SK-N-SH (cell line): ENCODE results near the gene PPM1B. TPM values are rescaled to one million over a fixed set of nuclear protein-coding genes. Genes with fewer than 3 reads are reported as not detected.
"Not testable (repeated sequence)": the region's sequence is repeated elsewhere in the genome, so short reads cannot be mapped to it uniquely, and the experiment has no call there.

Experiments
- CTCF ChIA-PET: fragments of 300-600, 350-600 bp; formaldehyde crosslinking; extraction: SDS; loops from one replicate; lab custom pipeline; 2021; lab: Yijun Ruan, JAX
- POLR2A ChIA-PET: fragments of 350-600 bp; sonication (Branson Sonifier 250); formaldehyde crosslinking; extraction: SDS; loops from one replicate; lab custom pipeline; 2020; ENCODE audit warnings: antibody characterized with exemption, inconsistent platforms; lab: Yijun Ruan, JAX
- DNase-seq: peaks from one replicate; pipeline ENCODE4 v3.0.0; 2012
- H2AFZ ChIP-seq: fragments of 200-600 bp; sonication (generic); 2 replicates; pipeline ENCODE4 v1.8.1; 2016; ENCODE audit warnings: antibody characterized with exemption, mild to moderate bottlenecking, low read depth
- H3F3A ChIP-seq: fragments of 200-600 bp; sonication (generic); replicated peaks from 2 replicates; pipeline ENCODE3; 2016; ENCODE audit warnings: antibody characterized with exemption, mild to moderate bottlenecking; ENCODE audit not compliant: insufficient read depth
- H3K27ac ChIP-seq, 2 experiments: fragments of 200-500 bp in 1 of 2; fragments of 200-600 bp in 1 of 2; sonication (Bioruptor generic) in 1 of 2; sonication (generic), shearing (Covaris generic) in 1 of 2; 2 replicates each; pipeline versions ENCODE4 v1.5.1 to v1.6.1; 2014 to 2016; ENCODE audit warnings: low read depth in 2 of 2, inconsistent platforms in 1 of 2, low read length in 1 of 2, mild to moderate bottlenecking in 1 of 2, mixed read lengths in 1 of 2
- H3K27me3 ChIP-seq: fragments of 200-600 bp; sonication (generic), shearing (Covaris generic); 2 replicates; pipeline ENCODE4 v1.6.1; 2016; ENCODE audit warnings: mixed run types; ENCODE audit not compliant: insufficient read depth
- H3K36me3 ChIP-seq, 2 experiments: fragments of 200-500 bp in 1 of 2; fragments of 200-600 bp in 1 of 2; sonication (Bioruptor generic) in 1 of 2; sonication (generic) in 1 of 2; replicated peaks in 1 of 2; 2 replicates each; pipeline versions ENCODE3 to v1.5.1; 2014 to 2016; ENCODE audit warnings: low read length in 1 of 2, mild to moderate bottlenecking in 1 of 2; ENCODE audit not compliant: insufficient read depth in 2 of 2, control insufficient read depth in 1 of 2
- H3K4me1 ChIP-seq, 2 experiments: fragments of 200-500 bp in 1 of 2; fragments of 200-600 bp in 1 of 2; sonication (Bioruptor generic) in 1 of 2; sonication (generic), shearing (Covaris generic) in 1 of 2; 2 replicates each; pipeline versions ENCODE4 v1.5.1 to v1.6.1; 2014 to 2016; ENCODE audit warnings: low read depth in 1 of 2, low read length in 1 of 2, mixed run types in 1 of 2; ENCODE audit not compliant: insufficient read depth in 2 of 2, control insufficient read depth in 1 of 2
- H3K4me2 ChIP-seq: fragments of 200-600 bp; sonication (generic), shearing (Covaris generic); 2 replicates; pipeline ENCODE4 v1.6.1; 2017; ENCODE audit warnings: mixed run types
- H3K4me3 ChIP-seq, 2 experiments: fragments of 200-500 bp in 1 of 2; fragments of 200-600 bp in 1 of 2; sonication (Bioruptor generic) in 1 of 2; sonication (generic), shearing (Covaris generic) in 1 of 2; 2 replicates each; pipeline versions ENCODE4 v1.5.1 to v1.8.1; 2014 to 2016; ENCODE audit warnings: low read depth in 2 of 2, inconsistent platforms in 1 of 2, low read length in 1 of 2, mild to moderate bottlenecking in 1 of 2, mixed read lengths in 1 of 2, moderate library complexity in 1 of 2
- H3K79me2 ChIP-seq: fragments of 200-600 bp; sonication (generic); 2 replicates; pipeline ENCODE4 v1.8.1; 2017; ENCODE audit warnings: mild to moderate bottlenecking; ENCODE audit not compliant: insufficient read depth
- H3K9ac ChIP-seq: fragments of 200-600 bp; sonication (generic); 2 replicates; pipeline ENCODE4 v1.6.1; 2017; ENCODE audit warnings: mixed run types
- H3K9me2 ChIP-seq: fragments of 200-600 bp; sonication (generic); 2 replicates; pipeline ENCODE4 v1.6.1; 2017; ENCODE audit warnings: mixed run types
- H3K9me3 ChIP-seq: fragments of 200-600 bp; sonication (generic); 2 replicates; pipeline ENCODE4 v1.6.1; 2017; ENCODE audit warnings: mixed run types, mild to moderate bottlenecking, moderate library complexity
- H4K20me1 ChIP-seq: fragments of 200-600 bp; sonication (generic); 2 replicates; pipeline ENCODE4 v1.6.1; 2017; ENCODE audit warnings: mild to moderate bottlenecking, mixed run types; ENCODE audit not compliant: insufficient read depth
- FOXJ3 ChIP-seq: sonication (generic); formaldehyde crosslinking; IDR thresholded peaks from 2 replicates; pipeline ENCODE4 v1.5.1; 2020; ENCODE audit warnings: mild to moderate bottlenecking, missing genetic modification reagents
- MXI1 ChIP-seq: IDR thresholded peaks from 2 replicates; pipeline ENCODE4 v1.6.1; 2012; ENCODE audit warnings: mild to moderate bottlenecking, low read depth, low read length, improper control_type of control experiment
- NRF1 ChIP-seq: IDR thresholded peaks from 2 replicates; pipeline ENCODE4 v1.6.1; 2012; ENCODE audit warnings: low read depth, mild to moderate bottlenecking, low read length
- TEAD4 ChIP-seq: IDR thresholded peaks from 2 replicates; pipeline ENCODE4 v1.4.0; 2012; ENCODE audit warnings: mild to moderate bottlenecking, borderline replicate concordance; ENCODE audit not compliant: insufficient read depth
- YY1 ChIP-seq: IDR thresholded peaks from 2 replicates; pipeline ENCODE4 v1.4.0; 2012; ENCODE audit warnings: low read depth, mild to moderate bottlenecking
- WGBS: methylation state at CpG from one replicate; pipeline ENCODE4 v1.1.6; 2017; ENCODE audit warnings: low lambda C conversion rate; 5-methylcytosine and 5-hydroxymethylcytosine counted together
- polyA plus RNA-seq, 3 experiments: library from polyadenylated mRNA; depleted of rRNA; stranded (reverse); fragments of >200 nt; gene quantifications; 2 replicates each; pipeline ENCODE4 v1.2.3, GENCODE V29; 2012
- TF ChIP-seq, protein P1 (sequence below): fragments of 200-600 bp; sonication (generic); IDR thresholded peaks from 2 replicates; pipeline ENCODE4 v1.6.1; 2017; ENCODE audit warnings: antibody characterized with exemption, mild to moderate bottlenecking, moderate library complexity
- TF ChIP-seq, protein P2 (sequence below): fragments of 150-350 bp; IDR thresholded peaks from 2 replicates; pipeline ENCODE4 v1.6.1; 2016; ENCODE audit warnings: mild to moderate bottlenecking, low read depth, low read length

The PPM1B gene
- polyA plus RNA-seq, 1 of the 3 experiments (the other 2 are of a cell fraction) = 16.2 TPM

DNA sequence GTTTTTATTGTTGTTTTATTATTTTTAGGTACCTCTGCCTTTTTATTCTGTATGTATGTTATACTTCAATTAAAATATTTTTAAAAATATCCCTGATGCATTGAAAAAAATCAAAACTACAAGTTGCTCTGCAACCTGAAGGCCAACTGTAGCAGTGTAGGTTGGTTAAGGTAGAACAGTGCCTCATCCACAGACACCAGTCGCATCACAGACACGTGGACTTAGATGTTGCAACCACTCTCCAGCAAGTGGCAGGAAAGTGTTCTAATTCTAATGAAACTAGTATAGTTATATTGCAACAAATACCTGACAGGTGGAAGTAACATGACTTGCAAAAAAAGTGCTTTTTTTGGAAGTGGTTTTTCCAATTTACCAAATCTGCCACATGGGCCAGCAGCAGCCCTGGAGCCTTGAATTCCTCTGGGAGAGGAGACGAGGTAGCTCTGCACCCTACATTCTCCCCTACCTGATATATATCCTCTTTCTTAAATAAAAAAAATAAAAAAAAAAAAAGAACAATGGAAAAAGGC lies 78.2 kb downstream of the PPM1B start (continued):
- TF ChIP-seq, protein P1, sequence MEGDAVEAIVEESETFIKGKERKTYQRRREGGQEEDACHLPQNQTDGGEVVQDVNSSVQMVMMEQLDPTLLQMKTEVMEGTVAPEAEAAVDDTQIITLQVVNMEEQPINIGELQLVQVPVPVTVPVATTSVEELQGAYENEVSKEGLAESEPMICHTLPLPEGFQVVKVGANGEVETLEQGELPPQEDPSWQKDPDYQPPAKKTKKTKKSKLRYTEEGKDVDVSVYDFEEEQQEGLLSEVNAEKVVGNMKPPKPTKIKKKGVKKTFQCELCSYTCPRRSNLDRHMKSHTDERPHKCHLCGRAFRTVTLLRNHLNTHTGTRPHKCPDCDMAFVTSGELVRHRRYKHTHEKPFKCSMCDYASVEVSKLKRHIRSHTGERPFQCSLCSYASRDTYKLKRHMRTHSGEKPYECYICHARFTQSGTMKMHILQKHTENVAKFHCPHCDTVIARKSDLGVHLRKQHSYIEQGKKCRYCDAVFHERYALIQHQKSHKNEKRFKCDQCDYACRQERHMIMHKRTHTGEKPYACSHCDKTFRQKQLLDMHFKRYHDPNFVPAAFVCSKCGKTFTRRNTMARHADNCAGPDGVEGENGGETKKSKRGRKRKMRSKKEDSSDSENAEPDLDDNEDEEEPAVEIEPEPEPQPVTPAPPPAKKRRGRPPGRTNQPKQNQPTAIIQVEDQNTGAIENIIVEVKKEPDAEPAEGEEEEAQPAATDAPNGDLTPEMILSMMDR = no peak

- POLR2A ChIA-PET = no interaction called here
- Histone ChIP-seq H3K4me3 (no peak overlapping the region), H3K4me2 (no peak overlapping the region), H3K79me2 (no peaks in the 10 kb centered on the region), H3K4me1 (peaks cover 3 to 5% of the 10 kb centered on the region in 2 experiments; a peak in 2 of 4 replicates), H3K27me3 (no peaks in the 10 kb centered on the region), H3F3A (no peaks in the 10 kb centered on the region), H3K36me3 (no peaks in the 10 kb centered on the region), H3K9me2 (no peaks in the 10 kb centered on the region), H3K9ac (no peak overlapping the region), H4K20me1 (no peaks in the 10 kb centered on the region), H3K27ac (no peak overlapping the region), H3K9me3 (no peaks in the 10 kb centered on the region), H2AFZ (no peak overlapping the region)
- no peak for DNase-seq
- TF ChIP-seq, protein P1 = no peak
- TF ChIP-seq, protein P2, sequence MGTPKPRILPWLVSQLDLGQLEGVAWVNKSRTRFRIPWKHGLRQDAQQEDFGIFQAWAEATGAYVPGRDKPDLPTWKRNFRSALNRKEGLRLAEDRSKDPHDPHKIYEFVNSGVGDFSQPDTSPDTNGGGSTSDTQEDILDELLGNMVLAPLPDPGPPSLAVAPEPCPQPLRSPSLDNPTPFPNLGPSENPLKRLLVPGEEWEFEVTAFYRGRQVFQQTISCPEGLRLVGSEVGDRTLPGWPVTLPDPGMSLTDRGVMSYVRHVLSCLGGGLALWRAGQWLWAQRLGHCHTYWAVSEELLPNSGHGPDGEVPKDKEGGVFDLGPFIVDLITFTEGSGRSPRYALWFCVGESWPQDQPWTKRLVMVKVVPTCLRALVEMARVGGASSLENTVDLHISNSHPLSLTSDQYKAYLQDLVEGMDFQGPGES = no peak
- TF ChIP-seq FOXJ3 (CRISPR knock-in tag) (no peak), NRF1 (no peak), YY1 (no peak), TEAD4 (no peak), MXI1 (no peak)
- 94% methylated on average over 3 of the region's 3 CpGs for WGBS
- CTCF ChIA-PET = interaction anchor here (1.6 to 3.5 kb wide), 3 partner anchors 12 to 231 kb away, joined by 3 to 17 read pairs (median 5); no protein-coding TSS in a partner anchor
Observed at GRCh38 chr2:44247924-44248323, 79.2 kb downstream of the PPM1B start.

DNA sequence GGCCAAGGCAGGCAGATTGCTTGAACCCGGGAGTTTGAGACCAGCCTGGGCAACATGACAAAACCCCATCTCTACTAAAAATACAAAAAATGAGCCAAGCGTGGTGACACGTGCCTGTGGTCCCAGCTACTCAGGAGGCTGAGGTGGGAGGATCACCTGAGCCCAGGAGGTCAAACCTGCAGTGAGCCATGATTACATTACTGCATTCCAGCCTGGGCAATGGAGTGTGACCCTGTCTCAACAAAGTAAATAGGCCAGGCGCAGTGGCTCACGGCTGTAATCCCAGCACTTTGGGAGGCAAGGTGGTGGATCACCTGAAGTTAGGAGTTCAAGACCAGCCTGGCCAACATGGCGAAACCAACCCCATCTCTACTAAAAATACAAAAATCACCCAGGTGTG lies 80.6 kb downstream of the PPM1B start:
- H3K9ac ChIP-seq, H3K4me3 ChIP-seq, H3F3A ChIP-seq, H3K4me1 ChIP-seq, H3K27me3 ChIP-seq, H3K27ac ChIP-seq, H2AFZ ChIP-seq, H3K9me3 ChIP-seq, H3K36me3 ChIP-seq, H3K9me2 ChIP-seq, H3K79me2 ChIP-seq, H4K20me1 ChIP-seq, H3K4me2 ChIP-seq, DNase-seq, POLR2A ChIA-PET: not testable (repeated sequence)
- CTCF ChIA-PET = interaction anchor here (1.8 to 3.5 kb wide), 2 partner anchors 42 to 205 kb away, joined by 9 to 17 read pairs; no protein-coding TSS in a partner anchor
- 85% methylated on average over 6 of the region's 6 CpGs for WGBS
